K562 (cell line): ENCODE data around the gene PDCD11. TPM values are rescaled to one million over a fixed set of nuclear protein-coding genes. Genes with fewer than 3 reads are reported as not detected.

ENCODE experiments used
- ASH1L ChIP-seq: fragments of 450-650 bp; IDR thresholded peaks from 2 replicates; pipeline ENCODE4 v1.6.1; 2018; ENCODE audit warnings: borderline replicate concordance, mild to moderate bottlenecking, low read depth; ENCODE audit not compliant: partially characterized antibody
- ATF1 ChIP-seq, 2 experiments: fragments of 450-650 bp in 1 of 2; IDR thresholded peaks; 2 replicates each; pipeline ENCODE4 v1.6.1; 2016; ENCODE audit warnings: missing compliant biosample characterization in 1 of 2, missing genetic modification characterization in 1 of 2
- HCFC1 ChIP-seq: IDR thresholded peaks from 2 replicates; pipeline ENCODE4 v1.6.1; 2012; ENCODE audit warnings: low read depth, low read length, improper control_type of control experiment
- HIVEP1 ChIP-seq: fragments of 250-450 bp; sonication (Bioruptor Pico); IDR thresholded peaks from 2 replicates; pipeline ENCODE4 v1.4.0; 2020; ENCODE audit warnings: mild to moderate bottlenecking
- RBM25 ChIP-seq: fragments of 200-400 bp; formaldehyde crosslinking; IDR thresholded peaks from 2 replicates; pipeline ENCODE4 v1.6.1; 2018; ENCODE audit warnings: low read length, low read depth, moderate library complexity; ENCODE audit not compliant: severe bottlenecking
- RHOXF2B ChIP-seq: fragments of 250-450 bp; sonication (Bioruptor Pico); conservative IDR thresholded peaks from 2 replicates; pipeline ENCODE4 v1.5.1; 2021
- STAT5B ChIP-seq: fragments of 250-450 bp; sonication (Bioruptor Pico); IDR thresholded peaks from 2 replicates; pipeline ENCODE4 v1.8.0; 2021; ENCODE audit warnings: mild to moderate bottlenecking, inconsistent platforms
- TEAD4 ChIP-seq, 2 experiments: sonication (generic) in 1 of 2; formaldehyde crosslinking in 1 of 2; IDR thresholded peaks; 2 replicates each; pipeline versions ENCODE4 v1.6.1 to v1.8.0; 2012 to 2022; ENCODE audit warnings: borderline replicate concordance in 1 of 2, inconsistent platforms in 1 of 2, low read length in 1 of 2, mild to moderate bottlenecking in 1 of 2, missing genetic modification reagents in 1 of 2
- ZNF436 ChIP-seq: fragments of 250-450, 450-650 bp; sonication (Bioruptor Pico); formaldehyde crosslinking; IDR thresholded peaks from 2 replicates; pipeline ENCODE4 v1.7.0; 2020; ENCODE audit warnings: mild to moderate bottlenecking
- ZNF717 ChIP-seq: fragments of 250-450 bp; sonication (Bioruptor Pico); IDR thresholded peaks from 2 replicates; pipeline ENCODE4 v1.5.0; 2021
- polyA plus RNA-seq, 8 experiments: library from polyadenylated mRNA; depleted of rRNA in 4 of 8; stranded (reverse) in 5 of 8; unstranded in 3 of 8; fragments of >200 nt; fragmentation: Nextera tagmentation in 2 of 8; fragmentation: Illumina TruSeq in 1 of 8; extraction: Ambion mirVana in 2 of 8; extraction: Trizol in 1 of 8; gene quantifications; 2 replicates each; pipeline versions ENCODE4 v1.2.1 to v1.2.3, GENCODE V29; 2011 to 2014; ENCODE audit warnings: inconsistent platforms in 1 of 8, missing spikeins in 1 of 8
- total RNA-seq, 7 experiments: library from RNA; depleted of rRNA in 6 of 7; stranded (reverse); fragments of >200 nt in 6 of 7; fragmentation: Illumina TruSeq in 2 of 7; extraction: Trizol in 2 of 7; gene quantifications; 2 replicates each; pipeline versions ENCODE4 v1.2.1 to v1.2.3, GENCODE V29; 2011 to 2021; ENCODE audit warnings: low replicate concordance in 1 of 7
- TF ChIP-seq, protein P1 (sequence below): fragments of 200-600 bp; sonication (generic); IDR thresholded peaks from one replicate; pipeline ENCODE4 v1.6.1; 2012; ENCODE audit warnings: mild to moderate bottlenecking, low read depth, low read length, inconsistent platforms
- TF ChIP-seq, protein P2 (sequence below): fragments of 450-650 bp; formaldehyde crosslinking; conservative IDR thresholded peaks from 2 replicates; pipeline ENCODE4 v1.4.0; 2022; ENCODE audit warnings: mild to moderate bottlenecking, missing genetic modification characterization
- TF ChIP-seq, protein P3 (sequence below): fragments of 250-450 bp; sonication (Bioruptor Pico); IDR thresholded peaks from 2 replicates; pipeline ENCODE4 v1.8.0; 2022; ENCODE audit warnings: moderate library complexity, mild to moderate bottlenecking, inconsistent platforms

The PDCD11 gene
- total and polyA plus RNA-seq, 9 of the 15 experiments (the other 6 are each of a cell fraction or from before 2014, with no cell fraction given), result 14.8 to 73.8 (median 50.0) TPM

DNA sequence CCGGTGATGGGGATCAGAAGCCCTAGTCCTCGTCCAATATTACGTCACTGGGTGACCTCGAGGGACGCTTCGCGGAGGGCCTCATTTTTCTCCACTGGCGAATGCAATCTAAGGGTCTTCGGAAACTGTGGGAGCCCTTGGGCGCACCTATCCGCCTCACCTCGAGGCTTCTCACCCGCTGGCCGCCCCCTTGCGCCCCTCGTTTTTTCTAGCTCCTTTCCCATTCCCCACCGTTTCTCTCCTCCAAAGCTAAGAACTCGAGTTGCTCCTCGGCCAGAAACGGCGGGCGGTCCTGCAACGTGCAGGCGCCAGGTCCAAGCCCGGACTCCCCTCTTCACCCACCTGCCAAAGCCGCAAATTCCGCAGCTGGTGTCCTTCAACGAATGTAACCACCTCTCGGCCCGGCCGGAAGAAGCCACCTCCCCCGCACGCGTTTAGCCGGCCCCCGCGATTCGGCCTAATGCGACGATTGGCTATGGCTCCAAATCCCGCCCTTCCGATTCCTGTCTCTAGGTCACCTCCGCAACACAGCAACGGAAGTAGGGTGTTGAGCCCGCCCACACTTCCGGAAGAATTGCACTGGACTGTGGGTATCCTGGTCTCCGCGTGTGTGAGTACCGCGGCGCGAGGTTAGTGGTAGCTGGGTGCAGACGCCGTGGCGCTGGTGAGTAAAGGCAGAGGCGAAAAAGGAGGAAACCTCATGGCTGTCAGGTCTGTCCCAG lies at the start of gene PDCD11, which contains the start of gene ATP5MK (continued):
- TF ChIP-seq, protein P1, sequence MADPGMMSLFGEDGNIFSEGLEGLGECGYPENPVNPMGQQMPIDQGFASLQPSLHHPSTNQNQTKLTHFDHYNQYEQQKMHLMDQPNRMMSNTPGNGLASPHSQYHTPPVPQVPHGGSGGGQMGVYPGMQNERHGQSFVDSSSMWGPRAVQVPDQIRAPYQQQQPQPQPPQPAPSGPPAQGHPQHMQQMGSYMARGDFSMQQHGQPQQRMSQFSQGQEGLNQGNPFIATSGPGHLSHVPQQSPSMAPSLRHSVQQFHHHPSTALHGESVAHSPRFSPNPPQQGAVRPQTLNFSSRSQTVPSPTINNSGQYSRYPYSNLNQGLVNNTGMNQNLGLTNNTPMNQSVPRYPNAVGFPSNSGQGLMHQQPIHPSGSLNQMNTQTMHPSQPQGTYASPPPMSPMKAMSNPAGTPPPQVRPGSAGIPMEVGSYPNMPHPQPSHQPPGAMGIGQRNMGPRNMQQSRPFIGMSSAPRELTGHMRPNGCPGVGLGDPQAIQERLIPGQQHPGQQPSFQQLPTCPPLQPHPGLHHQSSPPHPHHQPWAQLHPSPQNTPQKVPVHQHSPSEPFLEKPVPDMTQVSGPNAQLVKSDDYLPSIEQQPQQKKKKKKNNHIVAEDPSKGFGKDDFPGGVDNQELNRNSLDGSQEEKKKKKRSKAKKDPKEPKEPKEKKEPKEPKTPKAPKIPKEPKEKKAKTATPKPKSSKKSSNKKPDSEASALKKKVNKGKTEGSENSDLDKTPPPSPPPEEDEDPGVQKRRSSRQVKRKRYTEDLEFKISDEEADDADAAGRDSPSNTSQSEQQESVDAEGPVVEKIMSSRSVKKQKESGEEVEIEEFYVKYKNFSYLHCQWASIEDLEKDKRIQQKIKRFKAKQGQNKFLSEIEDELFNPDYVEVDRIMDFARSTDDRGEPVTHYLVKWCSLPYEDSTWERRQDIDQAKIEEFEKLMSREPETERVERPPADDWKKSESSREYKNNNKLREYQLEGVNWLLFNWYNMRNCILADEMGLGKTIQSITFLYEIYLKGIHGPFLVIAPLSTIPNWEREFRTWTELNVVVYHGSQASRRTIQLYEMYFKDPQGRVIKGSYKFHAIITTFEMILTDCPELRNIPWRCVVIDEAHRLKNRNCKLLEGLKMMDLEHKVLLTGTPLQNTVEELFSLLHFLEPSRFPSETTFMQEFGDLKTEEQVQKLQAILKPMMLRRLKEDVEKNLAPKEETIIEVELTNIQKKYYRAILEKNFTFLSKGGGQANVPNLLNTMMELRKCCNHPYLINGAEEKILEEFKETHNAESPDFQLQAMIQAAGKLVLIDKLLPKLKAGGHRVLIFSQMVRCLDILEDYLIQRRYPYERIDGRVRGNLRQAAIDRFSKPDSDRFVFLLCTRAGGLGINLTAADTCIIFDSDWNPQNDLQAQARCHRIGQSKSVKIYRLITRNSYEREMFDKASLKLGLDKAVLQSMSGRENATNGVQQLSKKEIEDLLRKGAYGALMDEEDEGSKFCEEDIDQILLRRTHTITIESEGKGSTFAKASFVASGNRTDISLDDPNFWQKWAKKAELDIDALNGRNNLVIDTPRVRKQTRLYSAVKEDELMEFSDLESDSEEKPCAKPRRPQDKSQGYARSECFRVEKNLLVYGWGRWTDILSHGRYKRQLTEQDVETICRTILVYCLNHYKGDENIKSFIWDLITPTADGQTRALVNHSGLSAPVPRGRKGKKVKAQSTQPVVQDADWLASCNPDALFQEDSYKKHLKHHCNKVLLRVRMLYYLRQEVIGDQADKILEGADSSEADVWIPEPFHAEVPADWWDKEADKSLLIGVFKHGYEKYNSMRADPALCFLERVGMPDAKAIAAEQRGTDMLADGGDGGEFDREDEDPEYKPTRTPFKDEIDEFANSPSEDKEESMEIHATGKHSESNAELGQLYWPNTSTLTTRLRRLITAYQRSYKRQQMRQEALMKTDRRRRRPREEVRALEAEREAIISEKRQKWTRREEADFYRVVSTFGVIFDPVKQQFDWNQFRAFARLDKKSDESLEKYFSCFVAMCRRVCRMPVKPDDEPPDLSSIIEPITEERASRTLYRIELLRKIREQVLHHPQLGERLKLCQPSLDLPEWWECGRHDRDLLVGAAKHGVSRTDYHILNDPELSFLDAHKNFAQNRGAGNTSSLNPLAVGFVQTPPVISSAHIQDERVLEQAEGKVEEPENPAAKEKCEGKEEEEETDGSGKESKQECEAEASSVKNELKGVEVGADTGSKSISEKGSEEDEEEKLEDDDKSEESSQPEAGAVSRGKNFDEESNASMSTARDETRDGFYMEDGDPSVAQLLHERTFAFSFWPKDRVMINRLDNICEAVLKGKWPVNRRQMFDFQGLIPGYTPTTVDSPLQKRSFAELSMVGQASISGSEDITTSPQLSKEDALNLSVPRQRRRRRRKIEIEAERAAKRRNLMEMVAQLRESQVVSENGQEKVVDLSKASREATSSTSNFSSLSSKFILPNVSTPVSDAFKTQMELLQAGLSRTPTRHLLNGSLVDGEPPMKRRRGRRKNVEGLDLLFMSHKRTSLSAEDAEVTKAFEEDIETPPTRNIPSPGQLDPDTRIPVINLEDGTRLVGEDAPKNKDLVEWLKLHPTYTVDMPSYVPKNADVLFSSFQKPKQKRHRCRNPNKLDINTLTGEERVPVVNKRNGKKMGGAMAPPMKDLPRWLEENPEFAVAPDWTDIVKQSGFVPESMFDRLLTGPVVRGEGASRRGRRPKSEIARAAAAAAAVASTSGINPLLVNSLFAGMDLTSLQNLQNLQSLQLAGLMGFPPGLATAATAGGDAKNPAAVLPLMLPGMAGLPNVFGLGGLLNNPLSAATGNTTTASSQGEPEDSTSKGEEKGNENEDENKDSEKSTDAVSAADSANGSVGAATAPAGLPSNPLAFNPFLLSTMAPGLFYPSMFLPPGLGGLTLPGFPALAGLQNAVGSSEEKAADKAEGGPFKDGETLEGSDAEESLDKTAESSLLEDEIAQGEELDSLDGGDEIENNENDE, result no peak
- TF ChIP-seq HIVEP1 (CRISPR knock-in tag), result no peak
- TF ChIP-seq, protein P2, sequence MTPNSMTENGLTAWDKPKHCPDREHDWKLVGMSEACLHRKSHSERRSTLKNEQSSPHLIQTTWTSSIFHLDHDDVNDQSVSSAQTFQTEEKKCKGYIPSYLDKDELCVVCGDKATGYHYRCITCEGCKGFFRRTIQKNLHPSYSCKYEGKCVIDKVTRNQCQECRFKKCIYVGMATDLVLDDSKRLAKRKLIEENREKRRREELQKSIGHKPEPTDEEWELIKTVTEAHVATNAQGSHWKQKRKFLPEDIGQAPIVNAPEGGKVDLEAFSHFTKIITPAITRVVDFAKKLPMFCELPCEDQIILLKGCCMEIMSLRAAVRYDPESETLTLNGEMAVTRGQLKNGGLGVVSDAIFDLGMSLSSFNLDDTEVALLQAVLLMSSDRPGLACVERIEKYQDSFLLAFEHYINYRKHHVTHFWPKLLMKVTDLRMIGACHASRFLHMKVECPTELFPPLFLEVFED, result no peak
- TF ChIP-seq RBM25, result no peak
- no peak for TF ChIP-seq ZNF717 (CRISPR knock-in tag)
- TF ChIP-seq ASH1L, result no peak
- no peak for TF ChIP-seq RHOXF2B (CRISPR knock-in tag)
- TF ChIP-seq, protein P3, sequence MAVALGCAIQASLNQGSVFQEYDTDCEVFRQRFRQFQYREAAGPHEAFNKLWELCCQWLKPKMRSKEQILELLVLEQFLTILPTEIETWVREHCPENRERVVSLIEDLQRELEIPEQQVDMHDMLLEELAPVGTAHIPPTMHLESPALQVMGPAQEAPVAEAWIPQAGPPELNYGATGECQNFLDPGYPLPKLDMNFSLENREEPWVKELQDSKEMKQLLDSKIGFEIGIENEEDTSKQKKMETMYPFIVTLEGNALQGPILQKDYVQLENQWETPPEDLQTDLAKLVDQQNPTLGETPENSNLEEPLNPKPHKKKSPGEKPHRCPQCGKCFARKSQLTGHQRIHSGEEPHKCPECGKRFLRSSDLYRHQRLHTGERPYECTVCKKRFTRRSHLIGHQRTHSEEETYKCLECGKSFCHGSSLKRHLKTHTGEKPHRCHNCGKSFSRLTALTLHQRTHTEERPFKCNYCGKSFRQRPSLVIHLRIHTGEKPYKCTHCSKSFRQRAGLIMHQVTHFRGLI (CRISPR knock-in tag), result no peak
- TF ChIP-seq ZNF436, result no peak
- TF ChIP-seq ATF1 (CRISPR knock-in tag; IDR thresholded peaks at IDR 0.05), result no peak
- peak; percentile 69 for TF ChIP-seq ATF1 (tag; IDR thresholded peaks at IDR 0.05)
- peak; percentile 55 for TF ChIP-seq HCFC1
- TF ChIP-seq TEAD4 (IDR thresholded peaks at IDR 0.05; ENCODE audit: low read length), result 0 out of 2 replicates have a peak, but pooled peaks have one; percentile 28
- TF ChIP-seq TEAD4 (CRISPR knock-in tag; IDR thresholded peaks at IDR 0.05; ENCODE audit: borderline replicate concordance), result no peak
- no peak for TF ChIP-seq STAT5B (CRISPR knock-in tag)
